Mammary microvascular endothelial cell (primary cell): ENCODE data around the gene SFPQ. TPM values are rescaled to one million over a fixed set of nuclear protein-coding genes. Genes with fewer than 3 reads are reported as not detected.

Source experiments
- total RNA-seq: library from RNA; depleted of rRNA; stranded (reverse); fragments of >200 nt; gene quantifications from 2 replicates; pipeline ENCODE4 v1.2.3, GENCODE V29; 2015

The SFPQ gene, protein sequence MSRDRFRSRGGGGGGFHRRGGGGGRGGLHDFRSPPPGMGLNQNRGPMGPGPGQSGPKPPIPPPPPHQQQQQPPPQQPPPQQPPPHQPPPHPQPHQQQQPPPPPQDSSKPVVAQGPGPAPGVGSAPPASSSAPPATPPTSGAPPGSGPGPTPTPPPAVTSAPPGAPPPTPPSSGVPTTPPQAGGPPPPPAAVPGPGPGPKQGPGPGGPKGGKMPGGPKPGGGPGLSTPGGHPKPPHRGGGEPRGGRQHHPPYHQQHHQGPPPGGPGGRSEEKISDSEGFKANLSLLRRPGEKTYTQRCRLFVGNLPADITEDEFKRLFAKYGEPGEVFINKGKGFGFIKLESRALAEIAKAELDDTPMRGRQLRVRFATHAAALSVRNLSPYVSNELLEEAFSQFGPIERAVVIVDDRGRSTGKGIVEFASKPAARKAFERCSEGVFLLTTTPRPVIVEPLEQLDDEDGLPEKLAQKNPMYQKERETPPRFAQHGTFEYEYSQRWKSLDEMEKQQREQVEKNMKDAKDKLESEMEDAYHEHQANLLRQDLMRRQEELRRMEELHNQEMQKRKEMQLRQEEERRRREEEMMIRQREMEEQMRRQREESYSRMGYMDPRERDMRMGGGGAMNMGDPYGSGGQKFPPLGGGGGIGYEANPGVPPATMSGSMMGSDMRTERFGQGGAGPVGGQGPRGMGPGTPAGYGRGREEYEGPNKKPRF
- 164 and 171 TPM in 2 replicates for total RNA-seq

DNA sequence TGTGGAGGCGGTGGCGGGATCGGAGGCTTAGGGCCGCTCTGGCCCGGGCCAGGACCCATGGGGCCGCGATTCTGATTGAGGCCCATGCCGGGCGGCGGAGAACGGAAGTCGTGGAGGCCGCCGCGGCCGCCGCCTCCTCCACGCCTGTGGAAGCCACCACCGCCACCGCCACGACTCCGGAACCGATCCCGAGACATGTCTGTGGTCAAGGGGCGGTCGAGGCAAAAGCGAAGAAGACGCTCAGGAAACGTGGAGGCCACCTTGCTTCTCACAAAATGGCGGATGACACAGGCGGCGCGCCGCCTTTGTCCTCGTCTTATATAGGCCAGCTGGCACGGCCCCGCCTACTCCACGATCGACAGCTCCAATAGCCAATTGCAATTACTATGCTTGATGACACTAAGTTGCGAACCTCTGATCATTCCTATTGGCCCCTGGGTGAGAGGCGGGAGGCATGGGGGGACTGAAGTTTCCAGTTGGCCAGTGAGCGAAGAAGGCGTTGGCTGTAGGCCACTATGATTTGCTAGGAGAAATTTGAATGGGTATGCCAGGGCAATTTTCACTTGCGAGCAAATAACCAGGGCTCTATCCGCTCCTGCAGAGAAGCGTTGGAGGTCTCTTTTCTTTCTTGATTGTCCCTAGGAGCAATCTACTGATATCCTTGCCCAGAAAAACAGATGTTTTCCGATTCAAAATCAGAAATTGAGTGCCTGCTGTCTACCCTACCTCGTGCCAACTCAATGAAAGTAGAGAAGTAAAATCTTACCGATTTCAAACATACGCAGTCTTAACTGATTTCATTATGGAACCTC lies at the start of gene SFPQ:
Gene SFPQ (minus strand): TSS at position 293 of the 812 bp plus-strand sequence. CDS start 96 bp downstream, at position 197.

Other genes starting within 250 kb of the SFPQ start
- 37.3 and 41.0 TPM in 2 replicates for gene TMEM35B, start 207.8 kb downstream of the SFPQ start, total RNA-seq
- 6.2 and 10.2 TPM in 2 replicates for gene ZMYM6, start 161.2 kb downstream of the SFPQ start, total RNA-seq
- 11.7 and 19.8 TPM in 2 replicates for gene ZMYM1, start 113.8 kb downstream of the SFPQ start, total RNA-seq
- 24.2 and 25.6 TPM in 2 replicates for gene ZMYM4, start 75.6 kb upstream of the SFPQ start, total RNA-seq